Stimulated activated naive B cell treated with anti-CD40 and anti-IgM and Interleukin-4, amounts not matched to agents 10 μg/mL and 1 μg/mL and 100 μg/mL, for 72 hours (primary cell): ENCODE data around the gene PRKCA.
"Not testable (repeated sequence)": the region's sequence is repeated elsewhere in the genome, so short reads cannot be mapped to it uniquely, and the experiment has no call there.

Source experiments
- ATAC-seq, 2 donors: fragments of 150-1000 bp; cut with Tn5 transposase; replicated peaks; 2 replicates each; pipeline ENCODE4 v1.10.0; 2021; ENCODE audit warnings: moderate library complexity in 1 of 2
- DNase-seq: peaks from one replicate; pipeline ENCODE4 v3.0.0; 2021
- H3K27ac Mint-ChIP-seq: one replicate; pipeline ENCODE4 v1.8.0; 2022; ENCODE audit warnings: mild to moderate bottlenecking, mixed read lengths
- H3K27me3 Mint-ChIP-seq, 2 donors: one replicate each; pipeline ENCODE4 v1.8.0; 2022; ENCODE audit warnings: mixed read lengths in 2 of 2
- H3K36me3 Mint-ChIP-seq, 2 donors: one replicate each; pipeline ENCODE4 v1.8.0; 2022; ENCODE audit warnings: mixed read lengths in 2 of 2, mild to moderate bottlenecking in 1 of 2
- H3K4me1 Mint-ChIP-seq, 2 donors: one replicate each; pipeline ENCODE4 v1.8.0; 2022; ENCODE audit warnings: mixed read lengths in 2 of 2, mild to moderate bottlenecking in 1 of 2
- H3K4me3 Mint-ChIP-seq, 2 donors: one replicate each; pipeline ENCODE4 v1.8.0; 2022; ENCODE audit warnings: mild to moderate bottlenecking in 2 of 2, mixed read lengths in 2 of 2, moderate library complexity in 1 of 2
- H3K9me3 Mint-ChIP-seq, 2 donors: one replicate each; pipeline ENCODE4 v1.8.0; 2022; ENCODE audit warnings: mixed read lengths in 2 of 2, mild to moderate bottlenecking in 1 of 2

PRKCA gene

GRCh38 chr17:66301864-66302741 is at the start of gene PRKCA:
TSS of gene PRKCA (plus strand) at chr17:66302613.
- ATAC-seq = peak; percentile 86 to 88
- Mint-ChIP-seq H3K4me1 (peaks cover 10 to 12% of the 10 kb centered on the region in 2 donors), H3K4me3 (peak within 1 kb of the TSS; percentile 89 to 91), H3K9me3 (no peaks in the 10 kb centered on the region), H3K36me3 (peaks cover 2 to 15% of the 10 kb centered on the region in 2 donors), H3K27ac (peak within 1 kb of the TSS; percentile 87), H3K27me3 (peaks cover 42 to 50% of the 10 kb centered on the region in 2 donors)
- peak; percentile 49 for DNase-seq

- H3K27me3 Mint-ChIP-seq, H3K9me3 Mint-ChIP-seq, H3K4me1 Mint-ChIP-seq, ATAC-seq, H3K4me3 Mint-ChIP-seq, H3K27ac Mint-ChIP-seq, H3K36me3 Mint-ChIP-seq, DNase-seq: not testable (repeated sequence)
Measured at GRCh38 chr17:66253458-66253857, 49.0 kb upstream of the PRKCA start.

- Mint-ChIP-seq H3K4me1 (no peaks in the 10 kb centered on the region), H3K4me3 (no peak overlapping the region), H3K27me3 (peaks cover 0 to 3% of the 10 kb centered on the region in 2 donors), H3K36me3 (no peaks in the 10 kb centered on the region), H3K9me3 (no peaks in the 10 kb centered on the region), H3K27ac (no peak overlapping the region)
- DNase-seq (no peak), ATAC-seq (peak; percentile 76 to 79)
Measured at GRCh38 chr17:66255112-66255511, 47.3 kb upstream of the PRKCA start.

- Mint-ChIP-seq H3K27ac (no peak overlapping the region), H3K27me3 (peaks cover 0 to 3% of the 10 kb centered on the region in 2 donors), H3K9me3 (no peaks in the 10 kb centered on the region), H3K36me3 (no peaks in the 10 kb centered on the region), H3K4me3 (no peak overlapping the region), H3K4me1 (no peaks in the 10 kb centered on the region)
- DNase-seq (no peak), ATAC-seq (no peak)
Measured at GRCh38 chr17:66255527-66255971, 46.9 kb upstream of the PRKCA start.

GRCh38 chr17:66260275-66260674 is 42.1 kb upstream of the PRKCA start:
- ATAC-seq = no peak

GRCh38 chr17:66260688-66261087 is 41.7 kb upstream of the PRKCA start:
- ATAC-seq = no peak
- no peaks in the 10 kb centered on the region for H3K4me1 Mint-ChIP-seq

More at GRCh38 chr17:66260275-66260674, 42.1 kb upstream of the PRKCA start:
- no peak for DNase-seq
- Mint-ChIP-seq H3K27ac (no peak overlapping the region), H3K9me3 (peaks cover 4 to 8% of the 10 kb centered on the region in 2 donors), H3K36me3 (no peaks in the 10 kb centered on the region), H3K4me1 (no peaks in the 10 kb centered on the region), H3K4me3 (no peak overlapping the region), H3K27me3 (peaks cover 7 to 15% of the 10 kb centered on the region in 2 donors)

GRCh38 chr17:66262767-66263166 is 39.6 kb upstream of the PRKCA start:
- no peak for DNase-seq
- H3K4me3 Mint-ChIP-seq = no peak overlapping the region
- H3K27ac Mint-ChIP-seq = no peak overlapping the region
- H3K27me3 Mint-ChIP-seq = peaks cover 14 to 21% of the 10 kb centered on the region in 2 donors
- peaks cover 4 to 8% of the 10 kb centered on the region in 2 donors for H3K9me3 Mint-ChIP-seq
- no peak for ATAC-seq
- no peaks in the 10 kb centered on the region for H3K4me1 Mint-ChIP-seq
- H3K36me3 Mint-ChIP-seq = no peaks in the 10 kb centered on the region

More at GRCh38 chr17:66260688-66261087, 41.7 kb upstream of the PRKCA start:
- DNase-seq = no peak
- Mint-ChIP-seq H3K27me3 (peaks cover 7 to 15% of the 10 kb centered on the region in 2 donors), H3K27ac (no peak overlapping the region), H3K9me3 (peaks cover 4 to 8% of the 10 kb centered on the region in 2 donors), H3K4me3 (no peak overlapping the region), H3K36me3 (no peaks in the 10 kb centered on the region)

GRCh38 chr17:66264696-66265095 is 37.7 kb upstream of the PRKCA start:
- peaks cover 14 to 21% of the 10 kb centered on the region in 2 donors for H3K27me3 Mint-ChIP-seq
- ATAC-seq = no peak
- DNase-seq = no peak
- peaks cover 4 to 8% of the 10 kb centered on the region in 2 donors for H3K9me3 Mint-ChIP-seq
- no peak overlapping the region for H3K27ac Mint-ChIP-seq
- no peaks in the 10 kb centered on the region for H3K4me1 Mint-ChIP-seq
- no peaks in the 10 kb centered on the region for H3K36me3 Mint-ChIP-seq
- H3K4me3 Mint-ChIP-seq = no peak overlapping the region

- Mint-ChIP-seq H3K9me3 (peaks cover 5 to 12% of the 10 kb centered on the region in 2 donors), H3K27ac (no peak overlapping the region), H3K4me3 (no peak overlapping the region), H3K27me3 (peaks cover 7 to 32% of the 10 kb centered on the region in 2 donors), H3K4me1 (no peaks in the 10 kb centered on the region), H3K36me3 (no peaks in the 10 kb centered on the region)
- DNase-seq = no peak
- no peak for ATAC-seq
Measured at GRCh38 chr17:66268247-66268927, 34.0 kb upstream of the PRKCA start.

GRCh38 chr17:66270106-66270505 is 32.3 kb upstream of the PRKCA start:
- H3K36me3 Mint-ChIP-seq = no peaks in the 10 kb centered on the region
- no peak for ATAC-seq
- H3K4me1 Mint-ChIP-seq = no peaks in the 10 kb centered on the region
- H3K27ac Mint-ChIP-seq = no peak overlapping the region
- H3K4me3 Mint-ChIP-seq = no peak overlapping the region
- peaks cover 1 to 4% of the 10 kb centered on the region in 2 donors for H3K9me3 Mint-ChIP-seq
- H3K27me3 Mint-ChIP-seq = peaks cover 10 to 25% of the 10 kb centered on the region in 2 donors
- no peak for DNase-seq

GRCh38 chr17:66271512-66271911 is 30.9 kb upstream of the PRKCA start:
- no peaks in the 10 kb centered on the region for H3K36me3 Mint-ChIP-seq
- DNase-seq (no peak), ATAC-seq (no peak)
- peaks cover 1 to 4% of the 10 kb centered on the region in 2 donors for H3K9me3 Mint-ChIP-seq
- no peak overlapping the region for H3K27ac Mint-ChIP-seq
- H3K4me3 Mint-ChIP-seq = no peak overlapping the region
- no peaks in the 10 kb centered on the region for H3K4me1 Mint-ChIP-seq
- peaks cover 11 to 27% of the 10 kb centered on the region in 2 donors for H3K27me3 Mint-ChIP-seq

- H3K4me3 Mint-ChIP-seq = no peak overlapping the region
- no peaks in the 10 kb centered on the region for H3K36me3 Mint-ChIP-seq
- H3K9me3 Mint-ChIP-seq = peaks cover 1 to 4% of the 10 kb centered on the region in 2 donors
- ATAC-seq = no peak
- peaks cover 10 to 29% of the 10 kb centered on the region in 2 donors for H3K27me3 Mint-ChIP-seq
- DNase-seq = no peak
- H3K4me1 Mint-ChIP-seq = no peaks in the 10 kb centered on the region
- H3K27ac Mint-ChIP-seq = no peak overlapping the region
Measured at GRCh38 chr17:66272811-66273585, 29.4 kb upstream of the PRKCA start.

- H3K9me3 Mint-ChIP-seq = peaks cover 1 to 4% of the 10 kb centered on the region in 2 donors
- no peaks in the 10 kb centered on the region for H3K4me1 Mint-ChIP-seq
- no peak overlapping the region for H3K4me3 Mint-ChIP-seq
- peaks cover 10 to 29% of the 10 kb centered on the region in 2 donors for H3K27me3 Mint-ChIP-seq
- no peaks in the 10 kb centered on the region for H3K36me3 Mint-ChIP-seq
- no peak for ATAC-seq
- DNase-seq = no peak
- H3K27ac Mint-ChIP-seq = no peak overlapping the region
Measured at GRCh38 chr17:66273586-66273848, 28.9 kb upstream of the PRKCA start.

- H3K27ac Mint-ChIP-seq = no peak overlapping the region
- ATAC-seq (no peak), DNase-seq (no peak)
Measured at GRCh38 chr17:66275651-66276050, 26.8 kb upstream of the PRKCA start.

More at GRCh38 chr17:66275651-66276050, 26.8 kb upstream of the PRKCA start:
- no peaks in the 10 kb centered on the region for H3K36me3 Mint-ChIP-seq
- peaks cover 0 to 4% of the 10 kb centered on the region in 2 donors for H3K9me3 Mint-ChIP-seq
- peaks cover 10 to 22% of the 10 kb centered on the region in 2 donors for H3K27me3 Mint-ChIP-seq
- no peak overlapping the region for H3K4me3 Mint-ChIP-seq
- H3K4me1 Mint-ChIP-seq = no peaks in the 10 kb centered on the region
